HG03108 (cell line): ENCODE data around the gene TFAP2A.

Source experiments
- ATAC-seq: cut with Tn5 transposase; IDR thresholded peaks from one replicate; pipeline ENCODE4 v1.9.1; 2021; ENCODE audit warnings: moderate library complexity; ENCODE audit not compliant: unreplicated experiment

TFAP2A gene

GRCh38 chr6:10413850-10414738, 780 bp downstream of the TFAP2A start:
- ATAC-seq: no peak

- no peak for ATAC-seq
These were observed 1.5 kb downstream of the TFAP2A start for GRCh38 chr6:10413262-10413849.

- ATAC-seq: no peak
These were observed 2.2 kb downstream of the TFAP2A start for GRCh38 chr6:10412461-10413261.

- ATAC-seq: no peak
These were observed 2.9 kb downstream of the TFAP2A start for GRCh38 chr6:10411971-10412460.

- no peak for ATAC-seq
These were observed 3.5 kb downstream of the TFAP2A start for GRCh38 chr6:10411131-10411970.

- ATAC-seq: no peak
These were observed 4.4 kb downstream of the TFAP2A start for GRCh38 chr6:10410207-10411050.

GRCh38 chr6:10409731-10410206, 5.1 kb downstream of the TFAP2A start:
- ATAC-seq: no peak

GRCh38 chr6:10409233-10409721, 5.6 kb downstream of the TFAP2A start:
- no peak for ATAC-seq

GRCh38 chr6:10408457-10408856, 6.4 kb downstream of the TFAP2A start:
- ATAC-seq: no peak

- ATAC-seq: no peak
These were observed 7.2 kb downstream of the TFAP2A start for GRCh38 chr6:10407674-10408054.

- ATAC-seq: no peak
These were observed 7.7 kb downstream of the TFAP2A start for GRCh38 chr6:10407018-10407673.

GRCh38 chr6:10406556-10406955, 8.3 kb downstream of the TFAP2A start:
- ATAC-seq: no peak

GRCh38 chr6:10405513-10405900, 9.4 kb downstream of the TFAP2A start:
- no peak for ATAC-seq

- no peak for ATAC-seq
These were observed 9.9 kb downstream of the TFAP2A start for GRCh38 chr6:10404799-10405512.

GRCh38 chr6:10404107-10404798, 10.6 kb downstream of the TFAP2A start:
- ATAC-seq: peak; percentile 94

GRCh38 chr6:10403385-10404106, 11.3 kb downstream of the TFAP2A start:
- peak; percentile 12 for ATAC-seq
